OCI-LY7 (cell line): Measurements from ENCODE around the gene ALOXE3. TPM values are rescaled to one million over a fixed set of nuclear protein-coding genes. Genes with fewer than 3 reads are reported as not detected.

Experiments
- BruUV-seq: library from RNA; stranded (reverse); fragments of 400-500 nt; replicated peaks from 2 replicates; lab custom pipeline; 2021; lab: Mats Ljungman, UMichigan
- CTCF ChIA-PET: fragments of 300-600 bp; sonication (Branson Sonifier 250); formaldehyde crosslinking; loops from one replicate; lab custom pipeline; 2022; ENCODE audit warnings: antibody characterized with exemption; ENCODE audit not compliant: unreplicated experiment; lab: Charles Lee
- POLR2A ChIA-PET: fragments of 300-600 bp; sonication (Branson Sonifier 250); formaldehyde crosslinking; loops from one replicate; lab custom pipeline; 2022; ENCODE audit warnings: antibody characterized with exemption; lab: Charles Lee
- DNase-seq: peaks from one replicate; pipeline ENCODE4 v3.0.0-alpha.2; 2015; ENCODE audit warnings: low spot score
- H2AFZ ChIP-seq: fragments of 200-600 bp; sonication (generic), shearing (Covaris generic); 2 replicates; pipeline ENCODE4 v1.6.1; 2014; ENCODE audit warnings: mild to moderate bottlenecking, antibody characterized with exemption, low read length, moderate library complexity
- H3K27ac ChIP-seq: fragments of 200-600 bp; sonication (generic); 2 replicates; pipeline ENCODE4 v1.5.1; 2014; ENCODE audit warnings: mixed run types, low read depth, mild to moderate bottlenecking, moderate library complexity, low read length, inconsistent platforms; ENCODE audit not compliant: poor library complexity, severe bottlenecking
- H3K36me3 ChIP-seq: fragments of 200-600 bp; sonication (generic); 2 replicates; pipeline ENCODE4 v1.6.1; 2014; ENCODE audit warnings: mild to moderate bottlenecking, antibody characterized with exemption, low read length, moderate library complexity, mixed read lengths; ENCODE audit not compliant: insufficient read depth
- H3K4me1 ChIP-seq: fragments of 200-600 bp; sonication (generic); 2 replicates; pipeline ENCODE4 v1.5.1; 2014; ENCODE audit warnings: mild to moderate bottlenecking, low read length; ENCODE audit not compliant: insufficient read depth, poor library complexity, severe bottlenecking
- H3K4me2 ChIP-seq: fragments of 200-600 bp; sonication (generic); 2 replicates; pipeline ENCODE4 v1.6.1; 2014; ENCODE audit warnings: mild to moderate bottlenecking, low read length
- H3K4me3 ChIP-seq: fragments of 200-600 bp; sonication (generic); 2 replicates; pipeline ENCODE4 v1.5.1; 2014; ENCODE audit warnings: mild to moderate bottlenecking, low read depth, low read length; ENCODE audit not compliant: poor library complexity, severe bottlenecking
- H3K79me2 ChIP-seq: fragments of 200-600 bp; sonication (generic); 2 replicates; pipeline ENCODE4 v1.6.1; 2016; ENCODE audit warnings: low read depth, mild to moderate bottlenecking, low read length, moderate library complexity, mixed read lengths; ENCODE audit not compliant: insufficient read depth
- H3K9me2 ChIP-seq: fragments of 200-600 bp; sonication (generic); 2 replicates; pipeline ENCODE4 v1.6.1; 2016; ENCODE audit warnings: mild to moderate bottlenecking, low read length, mixed read lengths; ENCODE audit not compliant: insufficient read depth
- H3K9me3 ChIP-seq: fragments of 200-600 bp; sonication (generic); 2 replicates; pipeline ENCODE4 v1.6.1; 2014; ENCODE audit warnings: mild to moderate bottlenecking, mixed run types, low read length, mixed read lengths
- H4K20me1 ChIP-seq: fragments of 200-600 bp; sonication (generic); 2 replicates; pipeline ENCODE4 v1.6.1; 2014; ENCODE audit warnings: mild to moderate bottlenecking, antibody characterized with exemption, low read length, moderate library complexity, mixed read lengths; ENCODE audit not compliant: insufficient read depth
- CTCF ChIP-seq: fragments of 200-600 bp; sonication (generic); conservative IDR thresholded peaks from 2 replicates; pipeline ENCODE4 v1.5.1; 2014; ENCODE audit warnings: mild to moderate bottlenecking, antibody characterized with exemption, low read length, moderate library complexity, mixed read lengths
- EZH2phosphoT487 ChIP-seq: fragments of 200-600 bp; sonication (generic); IDR thresholded peaks from 2 replicates; pipeline ENCODE4 v1.6.1; 2018; ENCODE audit warnings: low read depth, borderline replicate concordance, mild to moderate bottlenecking, mixed run types, antibody characterized with exemption, low read length, moderate library complexity, mixed read lengths
- intact Hi-C: fragments of 100-400 bp; cut with micrococcal nuclease; formaldehyde crosslinking; loops from one replicate; pipeline ENCODE4 v1.10.0; 2022; ENCODE audit not compliant: unreplicated experiment
- total RNA-seq, 2 experiments: library from RNA; depleted of rRNA in 1 of 2; stranded (reverse); fragments of >200 nt in 1 of 2; shearing (Covaris generic) in 1 of 2; gene quantifications; 2 replicates each; pipeline ENCODE4 v1.2.3, GENCODE V29; 2014 to 2022

ALOXE3 gene
- total RNA-seq, 2 experiments from 2014 or later, result 0.10 TPM; not detected in 1

GRCh38 chr17:8140065-8141029 is 22.0 kb upstream of the ALOXE3 start:
- ChIA-PET CTCF (no interaction called here), POLR2A (interaction anchor here (0.8 to 1.4 kb wide), 2 partner anchors 8 to 10 kb away, joined by 3 to 4 read pairs; no protein-coding TSS in a partner anchor)
- no peaks in the 10 kb centered on the region for H3K9me3 ChIP-seq
- no peak overlapping the region for H3K27ac ChIP-seq
- DNase-seq, result no peak
- no peak overlapping the region for H3K4me3 ChIP-seq
- peaks cover 40% of the 10 kb centered on the region; the same call in 1 of the 2 replicates for H3K36me3 ChIP-seq
- no TSS peak for BruUV-seq
- H3K4me1 ChIP-seq, result peaks cover 18% of the 10 kb centered on the region
- intact Hi-C loops, result no loop called here
- H3K4me2 ChIP-seq, result no peak overlapping the region
- H3K9me2 ChIP-seq, result no peaks in the 10 kb centered on the region
- no peaks in the 10 kb centered on the region for H3K79me2 ChIP-seq
- no peak overlapping the region for H2AFZ ChIP-seq
- TF ChIP-seq CTCF, result no peak
- no peak for TF ChIP-seq EZH2phosphoT487
- H4K20me1 ChIP-seq, result no peaks in the 10 kb centered on the region

GRCh38 chr17:8138672-8139371 is 20.5 kb upstream of the ALOXE3 start:
- peak overlapping the region; percentile 66; the same call in 1 of the 2 replicates for H2AFZ ChIP-seq
- intact Hi-C loops, result loop anchor here (1.0 to 5.0 kb wide), 7 partner anchors 12 to 163 kb away; no protein-coding TSS in a partner anchor
- ChIA-PET CTCF (no interaction called here), POLR2A (interaction anchor here (1.4 to 2.3 kb wide), 2 partner anchors 12 to 19 kb away, joined by 3 to 7 read pairs; no protein-coding TSS in a partner anchor)
- no peaks in the 10 kb centered on the region for H3K79me2 ChIP-seq
- peaks cover 25% of the 10 kb centered on the region; the same call in 1 of the 2 replicates for H3K36me3 ChIP-seq
- peak overlapping the region; percentile 74 for H3K27ac ChIP-seq
- no peaks in the 10 kb centered on the region for H3K9me2 ChIP-seq
- TF ChIP-seq CTCF (peak; percentile 93), EZH2phosphoT487 (no peak)
- no peaks in the 10 kb centered on the region for H4K20me1 ChIP-seq
- peak; percentile 95 for DNase-seq
- no peaks in the 10 kb centered on the region for H3K9me3 ChIP-seq
- H3K4me1 ChIP-seq, result peaks cover 18% of the 10 kb centered on the region
- TSS peak; percentile 84 for BruUV-seq
- peak overlapping the region; percentile 70 for H3K4me3 ChIP-seq
- peak overlapping the region; percentile 89 for H3K4me2 ChIP-seq
